ENCODE results near the gene VKORC1. TPM values are rescaled to one million over a fixed set of nuclear protein-coding genes. Genes with fewer than 3 reads are reported as not detected.

The VKORC1 gene
- total RNA-seq, 1 experiment from 2014 or later = 105 TPM

GRCh38 chr16:31117384-31118222 is 23.0 kb upstream of the VKORC1 start, which contains the start of gene KAT8:
KAT8 (plus strand) TSS chr16:31117664; CDS start chr16:31117682, 18 bp downstream.
- ATAC-seq = peak; percentile 95
- intact Hi-C loops (cut with micrococcal nuclease) = loop anchor here (2.0 kb wide), 1 partner anchor 25 kb away; no protein-coding TSS in a partner anchor
- Histone ChIP-seq H3K9ac (ENCODE audit: low read length) (peak within 1 kb of the TSS; percentile 81), H3K4me3 (ENCODE audit: low read length) (peak within 1 kb of the TSS; percentile 92), H3K36me3 (ENCODE audit: low read depth, low read length) (peaks cover 7% of the 10 kb centered on the region), H3K79me2 (ENCODE audit: low read length) (peaks cover 22% of the 10 kb centered on the region), H3K9me3 (ENCODE audit: low read length) (no peaks in the 10 kb centered on the region), H3K9me2 (replicated peaks; ENCODE audit: low read length) (no peaks in the 10 kb centered on the region), H3F3A (ENCODE audit: low read length, unreplicated experiment) (no peaks in the 10 kb centered on the region), H3K27me3 (ENCODE audit: low read length) (no peaks in the 10 kb centered on the region), H2AFZ (ENCODE audit: low read length) (0 out of 2 replicates have a peak within 1 kb of the TSS, but pooled peaks have one; percentile 57), H3K27ac (ENCODE audit: low read length) (peak within 1 kb of the TSS; percentile 74), H4K20me1 (ENCODE audit: low read length) (no peaks in the 10 kb centered on the region; the same call in 1 of the 2 replicates), H3K4me1 (ENCODE audit: insufficient read depth, low read length) (peaks cover 15% of the 10 kb centered on the region), H3K4me2 (ENCODE audit: low read length) (peak within 1 kb of the TSS; percentile 97)
- POLR2A ChIA-PET (ENCODE audit: unreplicated experiment) = interaction anchor here (0.5 to 1.4 kb wide), 8 partner anchors 11 to 741 kb away, joined by 3 to 11 read pairs (median 4); partner anchors contain the start of gene PRSS8
- TF ChIP-seq EZH2 (IDR thresholded peaks at IDR 0.05; ENCODE audit: low read length, unreplicated experiment) = no peak
- no peak for TF ChIP-seq CTCF (conservative IDR thresholded peaks at IDR 0.05; ENCODE audit: low read depth, low read length)
- TF ChIP-seq EZH2phosphoT487 (IDR thresholded peaks at IDR 0.05; ENCODE audit: borderline replicate concordance, low read length) = no peak
- CTCF ChIA-PET = interaction anchor here (1.4 kb wide), 1 partner anchor 25 kb away, joined by 26 read pairs; no protein-coding TSS in a partner anchor
- TSS peak; percentile 61 for BruUV-seq (replicated peaks)
- peak; percentile 96 for DNase-seq

- intact Hi-C loops (cut with micrococcal nuclease) = no loop called here
- ATAC-seq = no peak
- ChIA-PET CTCF (interaction anchor here (1.7 kb wide), 1 partner anchor 28 kb away, joined by 5 read pairs; no protein-coding TSS in a partner anchor), POLR2A (ENCODE audit: unreplicated experiment) (interaction anchor here (0.7 kb wide), 1 partner anchor 607 kb away, joined by 4 read pairs; no protein-coding TSS in a partner anchor)
- Histone ChIP-seq H2AFZ (ENCODE audit: low read length) (no peak overlapping the region), H3K4me2 (ENCODE audit: low read length) (no peak overlapping the region), H3K36me3 (ENCODE audit: low read depth, low read length) (peaks cover 9% of the 10 kb centered on the region; the same call in 1 of the 2 replicates), H3K27ac (ENCODE audit: low read length) (no peak overlapping the region), H3K9me3 (ENCODE audit: low read length) (no peaks in the 10 kb centered on the region), H3F3A (ENCODE audit: low read length, unreplicated experiment) (no peaks in the 10 kb centered on the region), H3K79me2 (ENCODE audit: low read length) (peaks cover 27% of the 10 kb centered on the region), H3K27me3 (ENCODE audit: low read length) (no peaks in the 10 kb centered on the region), H3K9me2 (replicated peaks; ENCODE audit: low read length) (no peaks in the 10 kb centered on the region), H3K4me3 (ENCODE audit: low read length) (no peak overlapping the region), H3K9ac (ENCODE audit: low read length) (no peak overlapping the region), H3K4me1 (ENCODE audit: insufficient read depth, low read length) (peaks cover 21% of the 10 kb centered on the region), H4K20me1 (ENCODE audit: low read length) (no peaks in the 10 kb centered on the region; the same call in 1 of the 2 replicates)
- DNase-seq = no peak
- TF ChIP-seq CTCF (conservative IDR thresholded peaks at IDR 0.05; ENCODE audit: low read depth, low read length) = no peak
- TF ChIP-seq EZH2 (IDR thresholded peaks at IDR 0.05; ENCODE audit: low read length, unreplicated experiment) = no peak
- TF ChIP-seq EZH2phosphoT487 (IDR thresholded peaks at IDR 0.05; ENCODE audit: borderline replicate concordance, low read length) = no peak
- BruUV-seq (replicated peaks) = no TSS peak
Observed at GRCh38 chr16:31114468-31114867, 19.9 kb upstream of the VKORC1 start.

Data from PC-3 (cell line).